Endothelial cell of umbilical vein (primary cell): ENCODE measurements around the gene CHRD. TPM values are rescaled to one million over a fixed set of nuclear protein-coding genes. Genes with fewer than 3 reads are reported as not detected.
A peak's percentile ranks its signal among the peaks of the same experiment; 100 is the strongest.

ENCODE experiments used
- BruUV-seq: library from RNA; stranded (reverse); fragments of 400-500 nt; replicated peaks from 2 replicates; lab custom pipeline; 2021; lab: Mats Ljungman, UMichigan
- CTCF ChIA-PET: fragments of 300-600, 350-600 bp; sonication (Branson Sonifier 250); formaldehyde crosslinking; loops from one replicate; lab custom pipeline; 2021; ENCODE audit warnings: antibody characterized with exemption, inconsistent platforms; lab: Charles Lee
- POLR2A ChIA-PET: fragments of 300-600, 350-600 bp; sonication (Branson Sonifier 250); formaldehyde crosslinking; loops from one replicate; lab custom pipeline; 2021; ENCODE audit warnings: antibody characterized with exemption, inconsistent platforms; lab: Charles Lee
- DNase-seq: peaks from one replicate; pipeline ENCODE4 v3.0.0-alpha.2; 2011; ENCODE audit warnings: low read depth, low spot score
- FAIRE-seq: peaks from 2 replicates; lab custom pipeline; 2011; peaks lifted over from hg19 to GRCh38; lab: Jason Lieb, UNC
- H2AFZ ChIP-seq: 2 replicates; pipeline ENCODE4 v1.6.0; 2012; ENCODE audit warnings: low read depth, low read length, control low read depth, inconsistent platforms
- H3K27ac ChIP-seq: 2 replicates; pipeline ENCODE4 v1.5.1; 2011; ENCODE audit warnings: low read depth, mild to moderate bottlenecking, control low read depth, low read length, moderate library complexity; ENCODE audit not compliant: insufficient read depth
- H3K27me3 ChIP-seq, 2 experiments: 2 replicates each; pipeline versions ENCODE4 v1.6.0 to v1.6.1; 2011; ENCODE audit warnings: low read length in 2 of 2, mixed read lengths in 1 of 2; ENCODE audit not compliant: control insufficient read depth in 2 of 2, insufficient read depth in 2 of 2
- H3K36me3 ChIP-seq, 2 experiments: 2 replicates in 1 of 2; 3 replicates in 1 of 2; pipeline ENCODE4 v1.5.1; 2011; ENCODE audit warnings: low read length in 2 of 2, mild to moderate bottlenecking in 1 of 2, moderate library complexity in 1 of 2; ENCODE audit not compliant: control insufficient read depth in 2 of 2, insufficient read depth in 2 of 2; ENCODE audit errors: extremely low read depth in 1 of 2
- H3K4me1 ChIP-seq: 3 replicates; pipeline ENCODE4 v1.5.1; 2011; ENCODE audit warnings: mild to moderate bottlenecking, low read length; ENCODE audit not compliant: control insufficient read depth, insufficient read depth; ENCODE audit errors: extremely low read depth
- H3K4me2 ChIP-seq: 2 replicates; pipeline ENCODE4 v1.6.1; 2011; ENCODE audit warnings: low read length, control low read depth, mixed read lengths; ENCODE audit not compliant: insufficient read depth
- H3K4me3 ChIP-seq, 3 experiments: fragments of 200-600 bp in 1 of 3; sonication (generic), shearing (Covaris generic) in 1 of 3; replicated peaks in 1 of 3; 2 replicates each; pipeline ENCODE4 v1.5.1; 2011 to 2016; ENCODE audit warnings: control low read depth in 3 of 3, low read length in 3 of 3, mild to moderate bottlenecking in 2 of 3, inconsistent platforms in 1 of 3, low read depth in 1 of 3, moderate library complexity in 1 of 3; ENCODE audit not compliant: insufficient read depth in 1 of 3
- H3K79me2 ChIP-seq: 2 replicates; pipeline ENCODE4 v1.6.0; 2012; ENCODE audit warnings: low read length, inconsistent platforms; ENCODE audit not compliant: control insufficient read depth, insufficient read depth
- H3K9ac ChIP-seq: replicated peaks from 2 replicates; pipeline ENCODE3; 2011; ENCODE audit warnings: low read length, control low read depth; ENCODE audit not compliant: insufficient read depth; ENCODE audit errors: extremely low read depth
- H3K9me1 ChIP-seq: replicated peaks from 3 replicates; pipeline ENCODE4 v1.6.0; 2011; ENCODE audit warnings: mild to moderate bottlenecking, low read length; ENCODE audit not compliant: control insufficient read depth, insufficient read depth; ENCODE audit errors: extremely low read depth
- H3K9me3 ChIP-seq: replicated peaks from 2 replicates; pipeline ENCODE4 v1.5.1; 2012; ENCODE audit warnings: low read length, inconsistent platforms; ENCODE audit not compliant: control insufficient read depth, insufficient read depth
- H4K20me1 ChIP-seq: replicated peaks from 2 replicates; pipeline ENCODE3; 2011; ENCODE audit warnings: mild to moderate bottlenecking, low read length; ENCODE audit not compliant: control insufficient read depth, insufficient read depth; ENCODE audit errors: extremely low read depth
- EZH2 ChIP-seq: IDR thresholded peaks from 2 replicates; pipeline ENCODE4 v1.6.1; 2012; ENCODE audit warnings: borderline replicate concordance, low read depth, mild to moderate bottlenecking, moderate library complexity, low read length, inconsistent platforms; ENCODE audit not compliant: severe bottlenecking
- FOS ChIP-seq: IDR thresholded peaks from 2 replicates; pipeline ENCODE4 v1.6.1; 2011; ENCODE audit warnings: mild to moderate bottlenecking, low read length, moderate library complexity, borderline replicate concordance; ENCODE audit not compliant: insufficient read depth
- GATA2 ChIP-seq: IDR thresholded peaks from 2 replicates; pipeline ENCODE4 v1.7.0; 2011; ENCODE audit warnings: low read depth, mild to moderate bottlenecking, moderate library complexity, mixed read lengths, low read length; ENCODE audit not compliant: insufficient read length, insufficient read depth
- JUN ChIP-seq: IDR thresholded peaks from 2 replicates; pipeline ENCODE4 v1.6.1; 2011; ENCODE audit warnings: borderline replicate concordance, low read depth; ENCODE audit not compliant: insufficient read length, insufficient read depth
- MAX ChIP-seq: IDR thresholded peaks from 2 replicates; pipeline ENCODE4 v1.6.1; 2011; ENCODE audit not compliant: insufficient read depth, insufficient read length
- MYC ChIP-seq: IDR thresholded peaks from one replicate; pipeline ENCODE4 v1.6.1; 2011; ENCODE audit warnings: mild to moderate bottlenecking, low read depth, low read length
- POLR2A ChIP-seq: IDR thresholded peaks from 2 replicates; pipeline ENCODE4 v1.6.1; 2012; ENCODE audit warnings: low read depth, mild to moderate bottlenecking, control low read depth, low read length
- POLR2AphosphoS5 ChIP-seq: IDR thresholded peaks from 2 replicates; pipeline ENCODE4 v1.6.1; 2012; ENCODE audit warnings: low read depth, mild to moderate bottlenecking, control low read depth, low read length, moderate library complexity; ENCODE audit not compliant: insufficient read depth
- dilution Hi-C: fragments of 300-500 bp; cut with MboI; formaldehyde crosslinking; loops from one replicate; pipeline ENCODE4 v1.15.0; 2019; ENCODE audit warnings: low sequenced_read_pairs; ENCODE audit not compliant: extremely low pct_ligation_motif_present
- intact Hi-C: fragments of 100-400 bp; cut with micrococcal nuclease; formaldehyde crosslinking; loops from one replicate; pipeline ENCODE4 v1.10.0; 2022
- polyA plus RNA-seq, 4 experiments: library from polyadenylated mRNA; depleted of rRNA in 3 of 4; stranded (reverse) in 3 of 4; unstranded in 1 of 4; fragments of >200 nt; gene quantifications; 2 replicates each; pipeline versions ENCODE4 v1.2.1 to v1.2.3, GENCODE V29; 2011 to 2012; ENCODE audit warnings: missing spikeins in 1 of 4
- total RNA-seq: library from RNA; stranded (reverse); gene quantifications from 2 replicates; pipeline ENCODE4 v1.2.3, GENCODE V29; 2021
- TF ChIP-seq, protein P1 (sequence below), 2 donors: IDR thresholded peaks; 1 replicate in 1 of 2; 2 replicates in 1 of 2; pipeline ENCODE4 v1.5.1; 2011; ENCODE audit warnings: low read length in 2 of 2, mild to moderate bottlenecking in 2 of 2, moderate library complexity in 2 of 2, control low read depth in 1 of 2, inconsistent platforms in 1 of 2, low read depth in 1 of 2; ENCODE audit not compliant: insufficient read depth in 1 of 2; ENCODE audit errors: extremely low read depth in 1 of 2

The CHRD gene
- total and polyA plus RNA-seq, 2 donors (not counting 3 experiments of a cell fraction or from before 2014, with no cell fraction given): 0.40 to 0.54 TPM

DNA sequence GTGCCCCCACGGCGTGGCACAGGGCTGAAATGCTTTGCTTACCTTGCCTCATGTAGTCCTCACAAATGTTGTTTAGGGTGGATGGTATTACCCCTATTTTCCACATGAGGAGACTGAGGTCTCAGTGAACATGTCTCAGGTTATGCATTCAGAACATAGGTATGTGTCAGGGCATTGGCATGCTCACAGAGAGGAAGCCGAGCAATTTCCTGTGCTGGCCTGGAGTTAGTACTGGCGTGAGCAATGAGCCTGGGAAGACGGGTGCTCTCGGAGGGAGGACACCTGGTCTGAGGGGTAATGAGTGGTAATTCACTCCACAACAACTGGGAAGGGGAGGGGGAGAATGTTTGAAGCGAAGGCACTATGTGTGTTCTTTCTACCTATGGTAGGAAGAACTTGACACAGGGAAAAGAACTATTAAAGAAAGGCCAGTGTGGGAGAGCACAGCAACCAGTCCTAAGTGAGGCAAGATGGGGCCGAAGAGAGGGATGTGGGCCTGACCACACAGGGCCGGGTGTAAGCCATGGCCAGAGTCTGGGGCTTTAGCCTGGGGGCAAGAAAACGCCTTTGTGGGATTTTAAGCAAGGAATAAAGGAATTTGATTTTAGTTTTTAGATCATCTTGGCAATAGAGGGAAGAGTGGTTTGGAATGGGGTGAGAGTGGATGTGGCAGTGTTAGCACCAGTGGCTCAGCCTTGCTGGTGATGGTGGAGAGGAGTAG is 47.3 kb upstream of the CHRD start:
- intact Hi-C loops: loop anchor here (1.0 to 10.0 kb wide), 5 partner anchors 12 to 1602 kb away; partner anchors contain the start of genes PSMD2 and TRA2B
- Histone ChIP-seq H4K20me1 (no peaks in the 10 kb centered on the region), H3K9me1 (no peaks in the 10 kb centered on the region), H3K36me3 (peaks cover 32 to 40% of the 10 kb centered on the region in 2 experiments), H3K79me2 (peaks cover 31% of the 10 kb centered on the region), H3K4me2 (peak overlapping the region; percentile 48), H3K27me3 (no peaks in the 10 kb centered on the region), H3K4me1 (peaks cover 60% of the 10 kb centered on the region), H2AFZ (no peak overlapping the region), H3K4me3 (peak overlapping the region in 1 of 3 experiments; percentile 9), H3K9me3 (no peaks in the 10 kb centered on the region), H3K27ac (peak overlapping the region; percentile 99), H3K9ac (peak overlapping the region; percentile 81)
- peak; percentile 96 for DNase-seq
- dilution Hi-C loops: no loop called here
- CTCF ChIA-PET: no interaction called here
- no TSS peak for BruUV-seq
- POLR2A ChIA-PET: interaction anchor here (0.6 kb wide), 1 partner anchor 16 kb away, joined by 3 read pairs; no protein-coding TSS in a partner anchor
- TF ChIP-seq MAX (peak; percentile 46), FOS (peak; percentile 76), MYC (peak; percentile 16), JUN (peak; percentile 92), POLR2A (no peak), POLR2AphosphoS5 (peak; percentile 61)
- FAIRE-seq: peak; percentile 99

DNA sequence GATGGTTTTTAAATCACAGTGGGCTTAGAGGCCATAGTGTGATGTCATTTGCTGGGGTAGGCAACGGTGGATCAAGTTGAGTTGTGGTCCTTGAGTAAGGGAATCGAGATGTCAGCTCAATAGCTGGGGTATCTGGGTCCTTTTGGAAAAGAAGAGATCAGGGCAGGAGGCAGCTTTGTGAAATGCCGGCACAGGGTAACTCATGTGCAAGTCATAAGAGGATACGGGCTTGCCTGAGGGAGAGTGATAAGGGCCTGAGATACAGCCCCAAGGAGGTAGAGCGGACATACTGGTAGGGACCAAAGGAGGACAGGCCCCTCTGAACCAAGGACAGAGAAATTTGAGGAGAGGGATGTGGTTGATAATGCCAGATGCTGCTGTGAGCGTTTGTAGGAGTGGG is 46.7 kb upstream of the CHRD start:
- intact Hi-C loops (loop anchor here (2.0 to 10.0 kb wide), 2 partner anchors 34 to 1602 kb away; partner anchors contain the start of genes PSMD2 and TRA2B), dilution Hi-C loops (no loop called here)
- Histone ChIP-seq H3K27me3 (no peaks in the 10 kb centered on the region), H3K4me3 (no peak overlapping the region), H3K9me1 (no peaks in the 10 kb centered on the region), H3K9me3 (no peaks in the 10 kb centered on the region), H3K79me2 (peaks cover 34% of the 10 kb centered on the region), H3K4me2 (peak overlapping the region; percentile 48), H3K9ac (peak overlapping the region; percentile 81), H3K27ac (peak overlapping the region; percentile 99), H2AFZ (no peak overlapping the region), H3K36me3 (peaks cover 29 to 35% of the 10 kb centered on the region in 2 experiments), H3K4me1 (peaks cover 67% of the 10 kb centered on the region), H4K20me1 (no peaks in the 10 kb centered on the region)
- ChIA-PET POLR2A (interaction anchor here (0.6 kb wide), 1 partner anchor 17 kb away, joined by 3 read pairs; no protein-coding TSS in a partner anchor), CTCF (no interaction called here)
- peak; percentile 54 for FAIRE-seq
- TF ChIP-seq, protein P1, sequence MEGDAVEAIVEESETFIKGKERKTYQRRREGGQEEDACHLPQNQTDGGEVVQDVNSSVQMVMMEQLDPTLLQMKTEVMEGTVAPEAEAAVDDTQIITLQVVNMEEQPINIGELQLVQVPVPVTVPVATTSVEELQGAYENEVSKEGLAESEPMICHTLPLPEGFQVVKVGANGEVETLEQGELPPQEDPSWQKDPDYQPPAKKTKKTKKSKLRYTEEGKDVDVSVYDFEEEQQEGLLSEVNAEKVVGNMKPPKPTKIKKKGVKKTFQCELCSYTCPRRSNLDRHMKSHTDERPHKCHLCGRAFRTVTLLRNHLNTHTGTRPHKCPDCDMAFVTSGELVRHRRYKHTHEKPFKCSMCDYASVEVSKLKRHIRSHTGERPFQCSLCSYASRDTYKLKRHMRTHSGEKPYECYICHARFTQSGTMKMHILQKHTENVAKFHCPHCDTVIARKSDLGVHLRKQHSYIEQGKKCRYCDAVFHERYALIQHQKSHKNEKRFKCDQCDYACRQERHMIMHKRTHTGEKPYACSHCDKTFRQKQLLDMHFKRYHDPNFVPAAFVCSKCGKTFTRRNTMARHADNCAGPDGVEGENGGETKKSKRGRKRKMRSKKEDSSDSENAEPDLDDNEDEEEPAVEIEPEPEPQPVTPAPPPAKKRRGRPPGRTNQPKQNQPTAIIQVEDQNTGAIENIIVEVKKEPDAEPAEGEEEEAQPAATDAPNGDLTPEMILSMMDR (IDR thresholded peaks at IDR 0.05; ENCODE audit: extremely low read depth in 1 of 2, insufficient read depth in 1 of 2, low read depth in 1 of 2, low read length in 2 of 2): no peak
- no peak for TF ChIP-seq JUN
- no peak for TF ChIP-seq POLR2AphosphoS5
- no peak for TF ChIP-seq MYC
- TF ChIP-seq POLR2A: no peak
- TF ChIP-seq MAX: no peak
- no peak for TF ChIP-seq EZH2
- no peak for TF ChIP-seq GATA2
- no peak for TF ChIP-seq FOS
- DNase-seq: no peak
- no TSS peak for BruUV-seq
